Endothelial cell of umbilical vein (primary cell): ENCODE measurements around the gene MRPL34. TPM values are rescaled to one million over a fixed set of nuclear protein-coding genes. Genes with fewer than 3 reads are reported as not detected.

Source experiments
- BruUV-seq: library from RNA; stranded (reverse); fragments of 400-500 nt; replicated peaks from 2 replicates; lab custom pipeline; 2021; lab: Mats Ljungman, UMichigan
- CTCF ChIA-PET: fragments of 300-600, 350-600 bp; sonication (Branson Sonifier 250); formaldehyde crosslinking; loops from one replicate; lab custom pipeline; 2021; ENCODE audit warnings: antibody characterized with exemption, inconsistent platforms; lab: Charles Lee
- POLR2A ChIA-PET: fragments of 300-600, 350-600 bp; sonication (Branson Sonifier 250); formaldehyde crosslinking; loops from one replicate; lab custom pipeline; 2021; ENCODE audit warnings: antibody characterized with exemption, inconsistent platforms; lab: Charles Lee
- DNase-seq: peaks from one replicate; pipeline ENCODE4 v3.0.0-alpha.2; 2011; ENCODE audit warnings: low read depth, low spot score
- FAIRE-seq: peaks from 2 replicates; lab custom pipeline; 2011; peaks lifted over from hg19 to GRCh38; lab: Jason Lieb, UNC
- H2AFZ ChIP-seq: 2 replicates; pipeline ENCODE4 v1.6.0; 2012; ENCODE audit warnings: low read depth, low read length, control low read depth, inconsistent platforms
- H3K27ac ChIP-seq: 2 replicates; pipeline ENCODE4 v1.5.1; 2011; ENCODE audit warnings: low read depth, mild to moderate bottlenecking, control low read depth, low read length, moderate library complexity; ENCODE audit not compliant: insufficient read depth
- H3K27me3 ChIP-seq, 2 experiments: 2 replicates each; pipeline versions ENCODE4 v1.6.0 to v1.6.1; 2011; ENCODE audit warnings: low read length in 2 of 2, mixed read lengths in 1 of 2; ENCODE audit not compliant: control insufficient read depth in 2 of 2, insufficient read depth in 2 of 2
- H3K36me3 ChIP-seq, 2 experiments: 2 replicates in 1 of 2; 3 replicates in 1 of 2; pipeline ENCODE4 v1.5.1; 2011; ENCODE audit warnings: low read length in 2 of 2, mild to moderate bottlenecking in 1 of 2, moderate library complexity in 1 of 2; ENCODE audit not compliant: control insufficient read depth in 2 of 2, insufficient read depth in 2 of 2; ENCODE audit errors: extremely low read depth in 1 of 2
- H3K4me1 ChIP-seq: 3 replicates; pipeline ENCODE4 v1.5.1; 2011; ENCODE audit warnings: mild to moderate bottlenecking, low read length; ENCODE audit not compliant: control insufficient read depth, insufficient read depth; ENCODE audit errors: extremely low read depth
- H3K4me2 ChIP-seq: 2 replicates; pipeline ENCODE4 v1.6.1; 2011; ENCODE audit warnings: low read length, control low read depth, mixed read lengths; ENCODE audit not compliant: insufficient read depth
- H3K4me3 ChIP-seq, 3 experiments: fragments of 200-600 bp in 1 of 3; sonication (generic), shearing (Covaris generic) in 1 of 3; replicated peaks in 1 of 3; 2 replicates each; pipeline ENCODE4 v1.5.1; 2011 to 2016; ENCODE audit warnings: control low read depth in 3 of 3, low read length in 3 of 3, mild to moderate bottlenecking in 2 of 3, inconsistent platforms in 1 of 3, low read depth in 1 of 3, moderate library complexity in 1 of 3; ENCODE audit not compliant: insufficient read depth in 1 of 3
- H3K79me2 ChIP-seq: 2 replicates; pipeline ENCODE4 v1.6.0; 2012; ENCODE audit warnings: low read length, inconsistent platforms; ENCODE audit not compliant: control insufficient read depth, insufficient read depth
- H3K9ac ChIP-seq: replicated peaks from 2 replicates; pipeline ENCODE3; 2011; ENCODE audit warnings: low read length, control low read depth; ENCODE audit not compliant: insufficient read depth; ENCODE audit errors: extremely low read depth
- H3K9me1 ChIP-seq: replicated peaks from 3 replicates; pipeline ENCODE4 v1.6.0; 2011; ENCODE audit warnings: mild to moderate bottlenecking, low read length; ENCODE audit not compliant: control insufficient read depth, insufficient read depth; ENCODE audit errors: extremely low read depth
- H3K9me3 ChIP-seq: replicated peaks from 2 replicates; pipeline ENCODE4 v1.5.1; 2012; ENCODE audit warnings: low read length, inconsistent platforms; ENCODE audit not compliant: control insufficient read depth, insufficient read depth
- H4K20me1 ChIP-seq: replicated peaks from 2 replicates; pipeline ENCODE3; 2011; ENCODE audit warnings: mild to moderate bottlenecking, low read length; ENCODE audit not compliant: control insufficient read depth, insufficient read depth; ENCODE audit errors: extremely low read depth
- CTCF ChIP-seq, 2 donors: IDR thresholded peaks; 1 replicate in 1 of 2; 2 replicates in 1 of 2; pipeline ENCODE4 v1.5.1; 2011; ENCODE audit warnings: low read length in 2 of 2, mild to moderate bottlenecking in 2 of 2, moderate library complexity in 2 of 2, control low read depth in 1 of 2, inconsistent platforms in 1 of 2, low read depth in 1 of 2; ENCODE audit not compliant: insufficient read depth in 1 of 2; ENCODE audit errors: extremely low read depth in 1 of 2
- EZH2 ChIP-seq: IDR thresholded peaks from 2 replicates; pipeline ENCODE4 v1.6.1; 2012; ENCODE audit warnings: borderline replicate concordance, low read depth, mild to moderate bottlenecking, moderate library complexity, low read length, inconsistent platforms; ENCODE audit not compliant: severe bottlenecking
- FOS ChIP-seq: IDR thresholded peaks from 2 replicates; pipeline ENCODE4 v1.6.1; 2011; ENCODE audit warnings: mild to moderate bottlenecking, low read length, moderate library complexity, borderline replicate concordance; ENCODE audit not compliant: insufficient read depth
- GATA2 ChIP-seq: IDR thresholded peaks from 2 replicates; pipeline ENCODE4 v1.7.0; 2011; ENCODE audit warnings: low read depth, mild to moderate bottlenecking, moderate library complexity, mixed read lengths, low read length; ENCODE audit not compliant: insufficient read length, insufficient read depth
- JUN ChIP-seq: IDR thresholded peaks from 2 replicates; pipeline ENCODE4 v1.6.1; 2011; ENCODE audit warnings: borderline replicate concordance, low read depth; ENCODE audit not compliant: insufficient read length, insufficient read depth
- MAX ChIP-seq: IDR thresholded peaks from 2 replicates; pipeline ENCODE4 v1.6.1; 2011; ENCODE audit not compliant: insufficient read depth, insufficient read length
- MYC ChIP-seq: IDR thresholded peaks from one replicate; pipeline ENCODE4 v1.6.1; 2011; ENCODE audit warnings: mild to moderate bottlenecking, low read depth, low read length
- POLR2A ChIP-seq: IDR thresholded peaks from 2 replicates; pipeline ENCODE4 v1.6.1; 2012; ENCODE audit warnings: low read depth, mild to moderate bottlenecking, control low read depth, low read length
- POLR2AphosphoS5 ChIP-seq: IDR thresholded peaks from 2 replicates; pipeline ENCODE4 v1.6.1; 2012; ENCODE audit warnings: low read depth, mild to moderate bottlenecking, control low read depth, low read length, moderate library complexity; ENCODE audit not compliant: insufficient read depth
- dilution Hi-C: fragments of 300-500 bp; cut with MboI; formaldehyde crosslinking; loops from one replicate; pipeline ENCODE4 v1.15.0; 2019; ENCODE audit warnings: low sequenced_read_pairs; ENCODE audit not compliant: extremely low pct_ligation_motif_present
- intact Hi-C: fragments of 100-400 bp; cut with micrococcal nuclease; formaldehyde crosslinking; loops from one replicate; pipeline ENCODE4 v1.10.0; 2022
- polyA plus RNA-seq, 4 experiments: library from polyadenylated mRNA; depleted of rRNA in 3 of 4; stranded (reverse) in 3 of 4; unstranded in 1 of 4; fragments of >200 nt; gene quantifications; 2 replicates each; pipeline versions ENCODE4 v1.2.1 to v1.2.3, GENCODE V29; 2011 to 2012; ENCODE audit warnings: missing spikeins in 1 of 4
- total RNA-seq: library from RNA; stranded (reverse); gene quantifications from 2 replicates; pipeline ENCODE4 v1.2.3, GENCODE V29; 2021

The MRPL34 gene
- total and polyA plus RNA-seq, 2 donors (not counting 3 experiments of a cell fraction or from before 2014, with no cell fraction given), result 45.5 to 55.7 TPM

GRCh38 chr19:17286263-17286662 is 19.4 kb upstream of the MRPL34 start:
- FAIRE-seq, result no peak
- DNase-seq, result no peak
- POLR2A ChIA-PET, result no interaction called here
- Histone ChIP-seq H3K4me2 (no peak overlapping the region), H3K27ac (no peak overlapping the region), H3K4me1 (peaks cover 10% of the 10 kb centered on the region), H3K9me1 (no peaks in the 10 kb centered on the region), H3K4me3 (no peak overlapping the region), H3K9me3 (no peaks in the 10 kb centered on the region), H3K36me3 (no peaks in the 10 kb centered on the region), H3K9ac (no peak overlapping the region), H3K27me3 (no peaks in the 10 kb centered on the region), H2AFZ (no peak overlapping the region), H4K20me1 (no peaks in the 10 kb centered on the region), H3K79me2 (no peaks in the 10 kb centered on the region)
- CTCF ChIA-PET, result no interaction called here
- BruUV-seq, result no TSS peak
- dilution Hi-C loops, result no loop called here
- intact Hi-C loops, result no loop called here
- no peak for TF ChIP-seq FOS
- TF ChIP-seq EZH2, result no peak
- no peak for TF ChIP-seq POLR2AphosphoS5
- no peak for TF ChIP-seq CTCF (IDR thresholded peaks at IDR 0.05; ENCODE audit: extremely low read depth in 1 of 2, insufficient read depth in 1 of 2, low read depth in 1 of 2, low read length in 2 of 2)

GRCh38 chr19:17286752-17287151 is 18.9 kb upstream of the MRPL34 start:
- H3K4me2 ChIP-seq, result no peak overlapping the region
- dilution Hi-C loops, result no loop called here
- no peaks in the 10 kb centered on the region for H3K36me3 ChIP-seq
- no peak overlapping the region for H3K4me3 ChIP-seq
- TF ChIP-seq CTCF (IDR thresholded peaks at IDR 0.05; ENCODE audit: extremely low read depth in 1 of 2, insufficient read depth in 1 of 2, low read depth in 1 of 2, low read length in 2 of 2) (no peak), EZH2 (no peak), FOS (no peak), MAX (no peak), JUN (no peak), POLR2AphosphoS5 (no peak), GATA2 (no peak), MYC (no peak), POLR2A (no peak)
- intact Hi-C loops, result no loop called here
- no peaks in the 10 kb centered on the region for H3K27me3 ChIP-seq
- no peaks in the 10 kb centered on the region for H3K9me3 ChIP-seq
- no peaks in the 10 kb centered on the region for H3K79me2 ChIP-seq
- no peaks in the 10 kb centered on the region for H4K20me1 ChIP-seq
- no peak overlapping the region for H3K9ac ChIP-seq
- ChIA-PET POLR2A (no interaction called here), CTCF (interaction anchor here (1.4 kb wide), 1 partner anchor 83 kb away, joined by 3 read pairs; no protein-coding TSS in a partner anchor)
- no TSS peak for BruUV-seq
- peaks cover 7% of the 10 kb centered on the region for H3K4me1 ChIP-seq
- DNase-seq, result no peak
- H3K27ac ChIP-seq, result no peak overlapping the region
- no peak overlapping the region for H2AFZ ChIP-seq
- no peak for FAIRE-seq
- H3K9me1 ChIP-seq, result no peaks in the 10 kb centered on the region
